ENCODE data around the gene EXD3.

The EXD3 gene

DNA sequence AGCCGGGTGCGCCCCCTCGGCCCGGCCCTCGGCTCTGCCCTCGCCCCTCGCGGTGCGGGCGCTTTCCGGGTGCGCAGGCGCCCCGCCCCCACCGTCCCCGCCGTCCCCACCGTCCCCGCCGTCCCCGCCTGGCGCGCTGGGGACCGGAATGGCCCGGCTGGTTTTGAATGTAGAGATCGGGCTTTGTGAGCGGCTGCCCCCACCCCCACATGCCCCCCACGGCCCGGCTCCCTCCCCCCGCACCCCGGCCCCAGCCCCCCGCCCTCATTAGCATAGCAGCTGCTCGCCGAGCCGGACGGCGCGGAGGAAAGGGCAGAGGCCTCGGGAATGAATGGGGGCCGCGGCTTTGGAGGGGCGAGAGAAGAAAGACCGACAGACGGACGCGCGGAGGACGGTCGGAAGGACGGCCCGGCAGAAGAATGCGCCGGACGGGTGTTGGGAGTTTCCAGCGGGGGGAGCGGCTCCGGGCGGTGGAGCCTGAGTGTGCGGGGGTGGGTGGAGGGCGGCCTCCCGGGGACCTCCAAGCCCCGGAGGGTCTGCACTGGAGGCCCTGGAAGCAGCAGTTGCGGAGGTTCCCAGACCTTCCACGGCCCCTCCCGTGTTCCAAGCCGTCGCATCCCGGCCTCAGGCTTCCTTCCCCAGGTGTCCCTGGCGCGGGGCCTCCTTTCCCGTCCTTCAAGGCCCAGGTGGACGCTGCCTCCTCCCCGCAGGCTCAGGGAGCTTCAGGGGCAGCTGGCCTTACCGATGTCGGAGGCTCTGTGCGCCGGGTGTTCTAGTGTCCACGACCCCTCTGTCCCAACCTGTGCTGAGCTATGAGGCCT is 126.9 kb downstream of the EXD3 start:
- H3K4me3 ChIP-seq (replicated peaks; ENCODE audit: low read depth, low read length), result peak overlapping the region; percentile 51
- TF ChIP-seq, protein P1, sequence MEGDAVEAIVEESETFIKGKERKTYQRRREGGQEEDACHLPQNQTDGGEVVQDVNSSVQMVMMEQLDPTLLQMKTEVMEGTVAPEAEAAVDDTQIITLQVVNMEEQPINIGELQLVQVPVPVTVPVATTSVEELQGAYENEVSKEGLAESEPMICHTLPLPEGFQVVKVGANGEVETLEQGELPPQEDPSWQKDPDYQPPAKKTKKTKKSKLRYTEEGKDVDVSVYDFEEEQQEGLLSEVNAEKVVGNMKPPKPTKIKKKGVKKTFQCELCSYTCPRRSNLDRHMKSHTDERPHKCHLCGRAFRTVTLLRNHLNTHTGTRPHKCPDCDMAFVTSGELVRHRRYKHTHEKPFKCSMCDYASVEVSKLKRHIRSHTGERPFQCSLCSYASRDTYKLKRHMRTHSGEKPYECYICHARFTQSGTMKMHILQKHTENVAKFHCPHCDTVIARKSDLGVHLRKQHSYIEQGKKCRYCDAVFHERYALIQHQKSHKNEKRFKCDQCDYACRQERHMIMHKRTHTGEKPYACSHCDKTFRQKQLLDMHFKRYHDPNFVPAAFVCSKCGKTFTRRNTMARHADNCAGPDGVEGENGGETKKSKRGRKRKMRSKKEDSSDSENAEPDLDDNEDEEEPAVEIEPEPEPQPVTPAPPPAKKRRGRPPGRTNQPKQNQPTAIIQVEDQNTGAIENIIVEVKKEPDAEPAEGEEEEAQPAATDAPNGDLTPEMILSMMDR (IDR thresholded peaks at IDR 0.05; ENCODE audit: low read length, missing control alignments), result no peak
- no peak for DNase-seq (ENCODE audit: low read depth)

DNA sequence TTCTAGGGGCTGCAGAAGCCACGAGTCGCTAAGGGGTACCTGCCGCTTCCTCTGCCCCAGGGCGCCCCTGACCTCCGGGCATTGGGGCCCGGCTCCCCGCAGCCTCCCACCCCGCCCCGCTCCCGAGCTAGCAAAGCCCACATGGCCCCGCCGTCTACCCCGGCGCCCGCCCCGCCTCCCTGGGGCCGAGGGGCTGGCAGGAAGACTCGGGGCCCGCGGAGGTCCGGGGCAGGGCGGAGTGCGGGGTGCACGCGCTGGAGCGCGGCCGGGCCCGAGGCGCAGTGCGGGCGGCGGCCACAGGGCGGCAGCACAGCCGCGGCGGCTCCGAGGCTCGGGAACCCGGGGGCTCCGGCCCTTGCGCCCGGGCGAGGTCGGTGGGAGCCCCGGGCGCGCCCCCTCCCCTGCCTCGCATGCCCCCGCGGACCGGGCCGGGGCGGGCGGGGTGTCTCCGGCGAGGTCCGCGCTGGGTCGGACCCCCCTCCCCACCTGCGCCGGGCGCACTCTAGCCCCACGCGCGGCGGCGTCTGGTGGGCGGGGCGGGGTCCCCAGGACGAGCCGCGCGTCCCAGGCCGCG is 127.6 kb downstream of the EXD3 start:
- TF ChIP-seq, protein P1 (IDR thresholded peaks at IDR 0.05; ENCODE audit: low read length, missing control alignments), result no peak
- peak; percentile 26 for DNase-seq (ENCODE audit: low read depth)
- peak overlapping the region; percentile 22 for H3K4me3 ChIP-seq (replicated peaks; ENCODE audit: low read depth, low read length)

DNA sequence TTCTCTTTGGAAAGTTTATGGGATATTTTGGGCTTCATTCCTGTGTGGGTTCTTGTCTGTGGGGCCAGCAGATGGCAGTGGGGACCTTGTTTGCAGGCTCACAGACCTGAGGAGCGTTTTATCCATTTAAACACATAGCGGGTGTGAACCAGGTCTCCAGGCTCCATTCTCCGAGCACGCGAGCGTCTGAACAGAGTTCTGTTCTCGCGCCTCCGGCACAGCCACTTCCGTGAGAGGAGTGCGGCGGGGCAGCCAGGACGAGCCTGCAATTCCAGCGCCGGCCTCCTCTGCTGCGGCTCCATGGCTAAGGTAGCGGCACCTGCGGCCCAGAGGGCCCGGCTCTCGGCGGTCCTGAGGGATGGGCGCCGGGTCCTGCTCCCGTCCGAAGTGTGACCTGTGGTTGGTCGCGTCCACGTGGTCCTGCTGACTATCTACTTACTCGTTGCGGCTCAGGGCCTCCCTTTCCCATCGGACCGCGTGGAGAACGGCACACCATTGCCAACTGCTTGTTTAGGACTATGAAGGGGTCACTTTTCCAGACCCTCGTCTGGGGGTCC is 128.2 kb downstream of the EXD3 start:
- no peak overlapping the region for H3K4me3 ChIP-seq (replicated peaks; ENCODE audit: low read depth, low read length)
- peak; percentile 58 for DNase-seq (ENCODE audit: low read depth)
- TF ChIP-seq, protein P1 (IDR thresholded peaks at IDR 0.05; ENCODE audit: low read length, missing control alignments), result peak; percentile 38

DNA sequence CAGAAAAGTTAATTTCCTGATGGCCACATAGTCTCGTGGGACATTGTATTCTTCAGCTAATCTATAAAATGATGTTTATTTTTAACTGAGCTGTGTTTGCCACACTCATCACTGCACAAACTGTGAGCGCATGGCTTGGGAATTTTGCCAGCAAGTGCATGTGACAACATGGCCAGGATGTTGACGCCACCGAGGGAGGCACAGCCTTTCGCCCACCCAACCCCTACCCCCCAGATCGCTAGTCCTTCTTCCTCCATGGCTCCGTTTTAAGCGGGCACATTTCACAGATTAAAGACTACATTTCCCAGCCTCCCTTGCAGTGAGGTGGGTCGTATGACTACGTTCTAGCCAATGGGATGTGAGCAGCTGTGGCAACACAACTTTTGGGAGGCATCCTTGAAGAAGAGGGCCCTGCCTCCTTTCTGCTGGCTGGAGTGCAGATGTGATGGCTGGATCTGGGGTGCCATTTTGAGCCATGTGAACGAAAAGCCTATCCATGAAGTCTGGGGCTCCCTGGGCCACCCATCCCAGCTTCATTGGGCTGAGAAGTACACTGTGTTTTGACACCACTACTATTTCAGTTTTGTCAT is 128.8 kb downstream of the EXD3 start:
- peak; percentile 70 for DNase-seq (ENCODE audit: low read depth)
- TF ChIP-seq, protein P1 (IDR thresholded peaks at IDR 0.05; ENCODE audit: low read length, missing control alignments), result no peak
- no peak overlapping the region for H3K4me3 ChIP-seq (replicated peaks; ENCODE audit: low read depth, low read length)

DNA sequence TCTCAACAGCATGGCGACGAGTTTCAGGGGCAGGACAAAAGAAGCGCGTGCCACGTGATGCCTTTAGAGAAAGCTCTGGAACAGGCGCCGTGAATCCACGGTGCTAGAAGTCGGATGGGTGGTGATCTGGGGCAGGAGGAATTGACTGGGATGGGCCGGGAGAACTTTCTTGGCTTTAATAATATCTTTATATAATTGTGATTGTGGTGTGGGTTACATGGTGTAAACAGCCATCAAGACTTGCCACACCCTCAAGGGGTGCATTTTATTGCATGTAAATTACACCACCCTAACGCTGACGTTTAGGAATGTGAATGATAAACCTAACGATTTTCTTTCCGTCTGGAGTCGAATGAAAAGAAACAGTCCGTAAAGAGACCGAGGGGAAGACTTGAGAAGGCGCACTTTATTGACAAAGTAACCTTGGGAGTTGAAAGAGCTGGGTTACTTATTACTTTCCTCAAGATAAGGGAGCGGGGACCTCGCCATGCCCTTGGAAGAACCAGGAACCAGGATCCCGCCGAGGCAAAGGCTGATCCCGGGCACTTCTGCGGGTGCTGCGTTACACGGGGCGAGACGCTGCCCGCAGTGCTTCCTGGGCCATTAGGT is 129.4 kb downstream of the EXD3 start:
- no peak overlapping the region for H3K4me3 ChIP-seq (replicated peaks; ENCODE audit: low read depth, low read length)
- no peak for DNase-seq (ENCODE audit: low read depth)
- TF ChIP-seq, protein P1 (IDR thresholded peaks at IDR 0.05; ENCODE audit: low read length, missing control alignments), result no peak

DNA sequence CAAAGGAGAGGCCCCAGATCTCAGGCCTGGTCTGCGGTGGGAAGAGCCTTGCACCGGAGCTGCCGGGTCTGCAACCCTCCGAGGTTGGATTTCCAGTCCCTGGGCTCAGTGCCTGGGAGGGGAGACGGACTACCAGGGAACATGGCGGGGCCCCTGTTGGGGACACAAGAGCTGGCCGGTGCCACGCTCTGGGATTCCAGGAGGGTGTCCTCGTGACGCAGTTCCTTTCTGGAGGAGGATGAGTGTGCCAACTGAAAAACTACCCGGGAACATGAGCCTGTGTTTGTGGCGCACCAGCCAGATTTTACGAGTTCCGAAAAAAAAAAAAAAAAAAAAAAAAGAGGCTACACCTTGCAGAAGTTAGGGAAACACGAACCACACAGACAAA is 129.9 kb downstream of the EXD3 start:
- H3K4me3 ChIP-seq (replicated peaks; ENCODE audit: low read depth, low read length), result no peak overlapping the region
- TF ChIP-seq, protein P1 (IDR thresholded peaks at IDR 0.05; ENCODE audit: low read length, missing control alignments), result no peak
- no peak for DNase-seq (ENCODE audit: low read depth)

Data from fibroblast of pulmonary artery (primary cell).